Spinal cord (tissue), 10 donors: ENCODE data around the gene SRP19. TPM values are rescaled to one million over a fixed set of nuclear protein-coding genes. Genes with fewer than 3 reads are reported as not detected.

Experiments used
- DNase-seq, 6 donors: peaks; one replicate each; pipeline versions ENCODE4 v3.0.0 to v3.0.0-alpha.2; 2013 to 2015; ENCODE audit warnings: low spot score in 6 of 6, low read depth in 4 of 6
- H3K27ac ChIP-seq: one replicate; pipeline ENCODE4 v1.5.1; 2013; ENCODE audit warnings: low read depth, low read length, control low read depth
- H3K27me3 ChIP-seq: one replicate; pipeline ENCODE4 v1.6.1; 2013; ENCODE audit warnings: low read length; ENCODE audit not compliant: control insufficient read depth, insufficient read depth
- H3K36me3 ChIP-seq: one replicate; pipeline ENCODE4 v1.6.1; 2013; ENCODE audit warnings: low read length; ENCODE audit not compliant: control insufficient read depth, insufficient read depth
- H3K4me1 ChIP-seq: one replicate; pipeline ENCODE4 v1.6.1; 2013; ENCODE audit warnings: low read length; ENCODE audit not compliant: control insufficient read depth, insufficient read depth
- H3K4me3 ChIP-seq: one replicate; pipeline ENCODE4 v1.5.1; 2013; ENCODE audit warnings: low read depth, low read length, control low read depth
- H3K9me3 ChIP-seq: one replicate; pipeline ENCODE4 v1.6.1; 2013; ENCODE audit warnings: low read length; ENCODE audit not compliant: control insufficient read depth, insufficient read depth
- WGBS: methylation state at CpG from one replicate; pipeline ENCODE4 v1.1.5; 2013; ENCODE audit warnings: missing lambda C conversion rate; ENCODE audit not compliant: insufficient coverage; 5-methylcytosine and 5-hydroxymethylcytosine counted together
- polyA plus RNA-seq, 2 donors: library from polyadenylated mRNA; unstranded; fragments of 120-200 nt; gene quantifications; one replicate each; pipeline ENCODE4 v1.2.1, GENCODE V29; 2013; ENCODE audit not compliant: insufficient read length in 2 of 2
- total RNA-seq, 2 donors: library from RNA; depleted of rRNA in 1 of 2; stranded (reverse); fragments of 120-200 nt in 1 of 2; fragments of >200 nt in 1 of 2; gene quantifications; one replicate each; pipeline versions ENCODE4 v1.2.3 to v1.2.4, GENCODE V29; 2013 to 2014
- donor health status: healthy.

The SRP19 gene
- total and polyA plus RNA-seq, 4 donors, result 55.3 to 90.8 (median 78.1) TPM

DNA sequence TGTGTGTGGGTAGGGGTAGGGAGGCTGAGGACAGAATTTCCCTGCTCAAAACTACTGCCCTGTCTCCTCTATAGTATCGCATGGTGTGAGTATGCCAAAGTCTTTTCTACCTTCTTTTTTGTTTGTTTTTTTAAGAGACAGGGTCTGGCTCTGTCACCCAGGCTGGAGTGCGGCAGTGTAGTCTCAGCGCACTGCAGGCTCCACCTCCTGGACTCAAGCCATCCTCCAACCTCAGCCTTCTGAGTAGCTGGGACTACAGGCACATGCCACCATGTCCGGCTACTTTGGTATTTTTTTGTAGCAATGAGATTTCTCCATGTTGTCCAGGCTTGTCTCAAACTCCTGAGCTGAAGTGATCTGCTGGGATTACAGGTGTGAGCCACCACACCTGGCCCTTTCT, 2.5 kb downstream of the SRP19 start:
- WGBS, result 60% methylated on average over 1 of the region's 4 CpGs
- no peaks in the 10 kb centered on the region for H3K27me3 ChIP-seq
- H3K4me1 ChIP-seq, result peaks cover 13% of the 10 kb centered on the region
- no peak overlapping the region for H3K4me3 ChIP-seq
- no peaks in the 10 kb centered on the region for H3K9me3 ChIP-seq
- DNase-seq, result no peak
- no peak overlapping the region for H3K27ac ChIP-seq
- H3K36me3 ChIP-seq, result peaks cover 20% of the 10 kb centered on the region

DNA sequence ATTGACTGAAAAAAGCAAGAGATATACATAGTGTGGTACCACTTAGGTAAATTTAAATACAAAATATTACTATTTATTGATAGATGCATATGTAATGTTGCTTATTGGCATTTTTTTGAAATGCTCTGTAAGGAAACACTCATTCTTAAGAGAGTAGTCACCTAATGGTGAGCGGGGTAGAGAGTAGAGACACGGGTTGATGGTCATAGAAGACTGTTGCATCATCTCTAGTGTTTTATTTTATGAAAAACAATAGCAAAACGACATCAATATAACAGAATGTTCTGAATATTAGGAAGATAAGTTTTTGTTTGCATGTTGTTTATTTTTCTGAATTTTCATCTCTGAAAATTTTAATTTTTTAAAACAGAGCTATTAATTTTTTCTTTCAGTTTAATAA, 4.0 kb downstream of the SRP19 start:
- no peak overlapping the region for H3K4me3 ChIP-seq
- H3K9me3 ChIP-seq, result no peaks in the 10 kb centered on the region
- DNase-seq, result no peak
- H3K36me3 ChIP-seq, result peaks cover 22% of the 10 kb centered on the region
- H3K4me1 ChIP-seq, result peaks cover 13% of the 10 kb centered on the region
- no peak overlapping the region for H3K27ac ChIP-seq
- no CpG with 5 or more reads among the region's 3 CpGs for WGBS
- no peaks in the 10 kb centered on the region for H3K27me3 ChIP-seq

DNA sequence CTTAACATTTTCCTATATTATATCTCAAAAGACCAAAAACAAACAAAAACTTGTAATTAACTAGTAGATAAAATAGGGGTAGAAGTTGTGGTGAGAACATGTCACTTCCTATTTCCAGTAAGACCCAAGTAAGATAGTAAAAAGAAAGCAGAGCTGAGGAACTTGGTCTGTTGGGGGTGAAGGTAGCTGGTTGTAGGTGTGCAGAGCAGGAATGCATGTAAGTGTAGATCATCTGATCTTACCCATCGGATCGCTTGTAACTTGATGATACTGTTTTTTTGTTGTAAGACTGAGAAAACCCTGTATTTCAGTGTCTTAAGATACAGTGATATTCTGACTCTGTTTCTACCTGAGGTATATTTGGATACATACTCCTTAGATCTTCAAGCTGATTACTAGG, 5.7 kb downstream of the SRP19 start:
- Histone ChIP-seq H3K36me3 (peaks cover 30% of the 10 kb centered on the region), H3K4me3 (no peak overlapping the region), H3K27ac (no peak overlapping the region), H3K4me1 (peaks cover 7% of the 10 kb centered on the region), H3K27me3 (no peaks in the 10 kb centered on the region), H3K9me3 (no peaks in the 10 kb centered on the region)
- 100% methylated on average over 2 of the region's 2 CpGs for WGBS
- no peak for DNase-seq

DNA sequence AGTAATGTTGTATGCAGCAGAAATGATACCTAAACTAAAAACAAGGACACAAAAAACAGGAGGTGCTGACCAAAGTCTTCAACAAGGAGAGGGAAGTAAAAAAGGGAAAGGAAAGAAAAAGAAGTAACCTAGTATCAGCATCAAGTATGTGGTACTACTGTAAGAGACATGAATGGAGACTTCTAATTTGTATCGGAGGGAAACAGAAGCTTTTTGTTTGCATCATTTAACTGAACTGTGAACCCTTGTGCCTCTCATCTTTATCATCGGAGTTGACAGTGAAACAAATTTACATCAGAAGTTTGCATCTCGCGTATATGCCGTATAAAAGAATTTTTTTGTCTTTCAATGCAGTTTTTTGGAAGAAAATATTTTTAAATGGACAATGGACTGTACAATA, 6.3 kb downstream of the SRP19 start:
- Histone ChIP-seq H3K36me3 (peaks cover 30% of the 10 kb centered on the region), H3K4me3 (no peak overlapping the region), H3K27me3 (no peaks in the 10 kb centered on the region), H3K27ac (no peak overlapping the region), H3K4me1 (peaks cover 2% of the 10 kb centered on the region), H3K9me3 (no peaks in the 10 kb centered on the region)
- no CpG with 5 or more reads among the region's 5 CpGs for WGBS
- no peak for DNase-seq

DNA sequence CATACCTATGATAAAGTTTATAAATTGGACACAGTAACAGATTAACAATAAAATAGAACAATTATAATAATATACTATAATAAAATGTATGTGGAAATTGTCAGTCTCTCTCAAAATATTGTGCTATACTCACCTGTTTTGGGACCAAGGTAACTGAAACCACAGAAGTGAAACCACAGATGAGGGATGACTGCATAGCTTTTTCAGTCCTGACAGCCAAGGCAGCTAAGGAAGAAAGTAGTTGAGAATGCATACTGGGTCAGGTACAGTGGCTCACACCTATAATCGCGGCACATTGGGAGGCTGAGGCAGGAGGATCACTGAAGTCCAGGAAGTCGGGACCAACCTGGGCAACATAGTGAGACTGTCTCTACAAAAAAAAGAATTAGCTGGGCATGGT, 8.9 kb downstream of the SRP19 start:
- H3K27me3 ChIP-seq, result no peaks in the 10 kb centered on the region
- DNase-seq, result no peak
- no peak overlapping the region for H3K27ac ChIP-seq
- no peak overlapping the region for H3K4me3 ChIP-seq
- H3K4me1 ChIP-seq, result no peaks in the 10 kb centered on the region
- peaks cover 24% of the 10 kb centered on the region for H3K36me3 ChIP-seq
- H3K9me3 ChIP-seq, result no peaks in the 10 kb centered on the region
- WGBS, result 96% methylated on average over 3 of the region's 3 CpGs

DNA sequence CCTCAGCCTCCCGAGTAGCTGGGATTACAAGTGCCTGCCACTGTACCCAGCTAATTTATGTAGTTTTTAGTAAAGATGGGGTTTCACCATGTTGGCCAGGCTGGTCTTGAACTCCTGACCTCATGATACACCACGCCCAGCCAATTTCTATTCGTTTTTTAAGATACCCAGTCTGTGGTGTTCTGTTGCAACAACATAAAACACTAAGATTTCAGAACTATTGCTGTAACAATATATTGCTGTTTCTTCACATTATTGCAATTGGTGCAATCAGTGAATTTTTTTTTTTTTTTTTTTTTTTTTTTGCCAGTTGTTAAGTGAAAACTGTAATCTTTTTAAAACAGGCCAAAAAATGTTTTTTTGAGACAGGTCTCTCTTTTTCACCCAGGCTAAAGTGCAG, 9.9 kb downstream of the SRP19 start:
- no peaks in the 10 kb centered on the region for H3K4me1 ChIP-seq
- WGBS, result 67% methylated on average over 1 of the region's 3 CpGs

DNA sequence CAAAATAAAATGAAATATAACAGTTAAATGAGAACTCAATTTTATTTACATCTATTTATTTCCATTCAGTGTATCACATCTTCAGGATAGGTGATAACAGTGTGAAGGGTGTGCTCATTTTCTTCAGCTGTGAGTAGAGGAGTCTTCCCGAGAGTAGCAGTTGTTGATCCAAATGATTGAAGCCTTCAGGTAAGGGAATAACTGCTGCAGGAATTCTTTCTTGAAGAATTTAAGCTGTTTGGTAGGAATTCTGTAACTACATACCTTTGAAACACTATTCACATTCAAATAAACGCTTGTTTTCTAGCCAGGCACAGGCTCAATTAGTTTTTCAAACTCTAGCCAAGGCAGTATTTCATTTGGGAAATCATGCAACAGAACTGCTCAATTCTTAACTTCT, 15.3 kb downstream of the SRP19 start:
- H3K36me3 ChIP-seq, result peaks cover 22% of the 10 kb centered on the region
- H3K9me3 ChIP-seq, result no peaks in the 10 kb centered on the region
- H3K4me1 ChIP-seq, result no peaks in the 10 kb centered on the region
- H3K27me3 ChIP-seq, result no peaks in the 10 kb centered on the region
- H3K4me3 ChIP-seq, result no peak overlapping the region
- no peak overlapping the region for H3K27ac ChIP-seq
- 57% methylated on average over 1 of the region's 2 CpGs for WGBS
- DNase-seq, result peak in 1 of 6 donors; percentile 16

More for the DNA sequence above, 9.9 kb downstream of the SRP19 start:
- no peak for DNase-seq
- H3K27me3 ChIP-seq, result no peaks in the 10 kb centered on the region
- H3K27ac ChIP-seq, result no peak overlapping the region
- no peak overlapping the region for H3K4me3 ChIP-seq
- peaks cover 27% of the 10 kb centered on the region for H3K36me3 ChIP-seq
- no peaks in the 10 kb centered on the region for H3K9me3 ChIP-seq

DNA sequence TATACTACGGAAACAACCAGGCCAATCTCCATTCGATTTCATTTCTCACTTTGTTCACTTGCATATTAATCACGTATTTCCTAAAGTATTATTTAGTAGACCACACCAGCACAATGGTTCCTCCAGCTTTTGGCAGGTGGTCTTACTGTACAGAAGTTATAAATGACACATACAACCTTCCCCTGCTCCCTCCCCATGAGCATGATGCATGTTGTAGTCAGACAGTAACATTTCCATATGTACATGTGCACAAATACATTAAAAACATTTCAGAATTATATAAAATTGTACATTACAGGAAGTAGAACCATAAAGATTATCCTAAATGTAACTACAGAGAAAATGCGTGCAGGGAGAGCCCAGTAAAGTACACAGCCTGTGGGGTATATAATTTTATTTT, 17.0 kb downstream of the SRP19 start:
- H3K27me3 ChIP-seq, result no peaks in the 10 kb centered on the region
- no peak overlapping the region for H3K27ac ChIP-seq
- no CpG with 5 or more reads among the region's 4 CpGs for WGBS
- DNase-seq, result no peak
- no peaks in the 10 kb centered on the region for H3K9me3 ChIP-seq
- H3K4me3 ChIP-seq, result no peak overlapping the region
- no peaks in the 10 kb centered on the region for H3K4me1 ChIP-seq
- H3K36me3 ChIP-seq, result peaks cover 30% of the 10 kb centered on the region

DNA sequence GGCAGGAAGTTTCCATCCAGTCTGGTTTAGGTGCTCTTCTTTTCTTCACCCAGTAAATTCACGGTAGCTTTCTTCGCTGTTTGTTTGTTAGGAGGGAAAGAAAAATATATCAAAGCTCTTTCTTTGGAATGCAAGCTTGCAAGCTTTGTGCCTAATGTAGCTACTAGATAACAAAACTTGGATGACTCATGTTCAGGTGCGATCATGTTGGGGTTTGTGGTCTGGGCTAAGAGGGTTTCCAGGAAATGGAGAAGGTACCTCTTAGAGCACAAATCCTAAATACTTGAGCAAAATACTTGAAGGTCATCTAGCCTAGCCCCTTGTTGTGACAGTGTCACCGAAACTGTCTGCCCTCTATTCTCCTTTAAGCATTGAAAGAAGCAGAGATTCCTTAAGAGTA, 17.7 kb downstream of the SRP19 start:
- Histone ChIP-seq H3K27ac (no peak overlapping the region), H3K9me3 (no peaks in the 10 kb centered on the region), H3K4me1 (no peaks in the 10 kb centered on the region), H3K4me3 (no peak overlapping the region), H3K36me3 (peaks cover 30% of the 10 kb centered on the region), H3K27me3 (no peaks in the 10 kb centered on the region)
- DNase-seq, result no peak
- no CpG with 5 or more reads among the region's 4 CpGs for WGBS

DNA sequence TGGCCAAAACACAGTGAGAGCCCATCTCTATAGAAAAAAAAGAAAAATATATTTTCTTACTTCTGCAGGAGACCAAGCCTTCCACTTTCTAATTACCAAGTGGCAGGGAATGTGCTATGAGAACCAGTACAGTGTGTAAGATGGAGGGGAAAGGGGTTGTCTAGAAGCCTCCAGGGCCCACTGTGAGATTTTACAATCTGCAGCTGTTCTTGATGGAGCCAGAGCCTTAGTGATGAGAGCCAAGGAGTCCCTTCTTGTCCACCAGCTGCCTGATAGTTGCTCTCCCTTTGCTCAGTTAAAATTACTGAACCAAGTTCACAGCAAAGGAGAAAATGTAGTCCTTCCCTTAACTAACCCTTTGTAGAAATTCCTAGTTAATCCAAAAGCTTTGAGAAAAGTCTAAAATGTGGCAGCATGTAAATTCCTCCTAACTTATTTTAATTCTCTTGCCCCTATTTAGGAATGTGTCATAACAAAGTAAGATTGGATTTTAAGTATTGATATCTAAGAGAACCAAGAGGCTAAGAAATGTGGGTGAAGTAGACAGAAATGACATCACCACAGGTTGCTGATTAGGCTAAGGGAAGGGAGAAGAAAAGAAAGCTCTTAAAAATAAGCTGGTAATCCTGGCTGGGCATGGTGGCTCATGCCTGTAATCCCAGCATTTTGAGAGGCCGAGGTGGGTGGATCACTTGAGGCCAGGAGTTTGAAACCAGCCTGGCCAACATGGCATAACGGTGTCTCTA, 19.3 kb downstream of the SRP19 start:
- peak in 1 of 6 donors; percentile 35 for DNase-seq
- H3K9me3 ChIP-seq, result no peaks in the 10 kb centered on the region
- H3K4me1 ChIP-seq, result peaks cover under 1% of the 10 kb centered on the region
- H3K4me3 ChIP-seq, result no peak overlapping the region
- H3K27ac ChIP-seq, result no peak overlapping the region
- no peaks in the 10 kb centered on the region for H3K27me3 ChIP-seq
- H3K36me3 ChIP-seq, result peaks cover 36% of the 10 kb centered on the region
- 94% methylated on average over 2 of the region's 2 CpGs for WGBS
